H1 (cell line): ENCODE data around the gene ZNF135. TPM values are rescaled to one million over a fixed set of nuclear protein-coding genes. Genes with fewer than 3 reads are reported as not detected.

Experiments used
- EZH2 ChIP-seq: fragments of 200-600 bp; sonication (generic); IDR thresholded peaks from 2 replicates; pipeline ENCODE4 v1.7.1; 2012; ENCODE audit warnings: low read depth, mild to moderate bottlenecking, moderate library complexity, low read length, inconsistent platforms; ENCODE audit not compliant: severe bottlenecking
- SIRT6 ChIP-seq: IDR thresholded peaks from one replicate; pipeline ENCODE4 v1.7.1; 2012; ENCODE audit warnings: low read length, inconsistent platforms
- polyA plus RNA-seq, 7 experiments: library from polyadenylated mRNA; depleted of rRNA in 3 of 7; stranded (reverse) in 5 of 7; unstranded in 2 of 7; fragments of >200 nt in 5 of 7; fragments of 200-250 nt in 2 of 7; gene quantifications; 1 replicate in 5 of 7; 2 replicates in 1 of 7; 4 replicates in 1 of 7; pipeline versions ENCODE4 v1.2.1 to v1.2.3, GENCODE V29; 2011 to 2013; ENCODE audit warnings: missing spikeins in 2 of 7, mixed read lengths in 2 of 7
- total RNA-seq: library from RNA; stranded (reverse); fragmentation: NEBNext Ultra II Directional; extraction: Animal tissue kit (Norgen Biotek cat#: 25700); gene quantifications from 2 replicates; pipeline ENCODE4 v1.2.1, GENCODE V29; 2021

ZNF135 gene
- total and polyA plus RNA-seq, 2 of the 8 experiments (the other 6 are each of a cell fraction or from before 2014, with no cell fraction given), result 5.2 to 7.9 TPM

- no peak for TF ChIP-seq EZH2
- TF ChIP-seq SIRT6, result no peak
- TF ChIP-seq, all 59 proteins: peak for 0
Measured at GRCh38 chr19:58014141-58014540, 44.9 kb upstream of the ZNF135 start (continued).
